Measurements from ENCODE around the gene ARMC5. TPM values are rescaled to one million over a fixed set of nuclear protein-coding genes. Genes with fewer than 3 reads are reported as not detected.
A peak's percentile ranks its signal among the peaks of the same experiment; 100 is the strongest.

Gene ARMC5
- polyA plus RNA-seq, 1 donor from 2014 or later: 27.6 TPM

DNA sequence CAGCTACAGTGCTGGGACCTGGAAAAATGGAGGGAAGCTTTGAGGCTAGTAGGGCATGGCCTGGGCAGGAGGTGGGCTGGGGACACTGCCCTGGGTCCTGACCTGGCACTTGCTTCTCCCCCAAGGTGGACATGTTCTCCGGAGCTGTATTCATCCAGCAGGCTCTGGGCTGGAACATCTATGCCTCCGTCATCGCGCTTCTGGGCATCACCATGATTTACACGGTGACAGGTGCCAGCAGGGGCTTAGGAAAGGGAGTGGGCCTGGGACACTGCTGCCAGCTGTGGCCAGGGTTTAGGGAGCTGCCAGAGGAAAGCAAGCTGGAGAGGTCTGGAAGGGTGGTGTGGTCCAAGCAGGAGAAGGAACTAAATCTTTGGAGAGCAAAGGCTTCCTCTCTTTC, 26.7 kb downstream of the ARMC5 start:
- Histone ChIP-seq H4K20me1 (ENCODE audit: insufficient read depth) (no peaks in the 10 kb centered on the region), H3F3A (ENCODE audit: insufficient read depth, low read length, poor library complexity, severe bottlenecking) (no peaks in the 10 kb centered on the region), H3K27me3 (ENCODE audit: insufficient read depth, low read depth, low read length) (peaks cover 41% of the 10 kb centered on the region)

GRCh38 chr16:31487071-31487719, 27.9 kb downstream of the ARMC5 start:
- Histone ChIP-seq H3K4me3 (ENCODE audit: low read length) (peak overlapping the region; percentile 74), H3K79me2 (replicated peaks; ENCODE audit: insufficient read depth, low read length) (no peaks in the 10 kb centered on the region), H3K27ac (ENCODE audit: low read length) (no peak overlapping the region), H3F3A (ENCODE audit: insufficient read depth, low read length, poor library complexity, severe bottlenecking) (no peaks in the 10 kb centered on the region), H4K20me1 (ENCODE audit: insufficient read depth) (no peaks in the 10 kb centered on the region), H3K27me3 (ENCODE audit: insufficient read depth, low read depth, low read length) (peaks cover 39% of the 10 kb centered on the region), H3K9me2 (ENCODE audit: insufficient read depth, low read length) (no peaks in the 10 kb centered on the region), H3K36me3 (ENCODE audit: insufficient read depth, low read length) (no peaks in the 10 kb centered on the region), H2AFZ (ENCODE audit: low read depth, low read length) (no peak overlapping the region), H3K9me3 (ENCODE audit: low read length) (no peaks in the 10 kb centered on the region), H3K4me2 (ENCODE audit: low read length) (peak overlapping the region; percentile 52), H3K9ac (ENCODE audit: low read length) (peak overlapping the region; percentile 27)
- TF ChIP-seq TAF1 (IDR thresholded peaks at IDR 0.05; ENCODE audit: low read depth) (no peak), RAD21 (conservative IDR thresholded peaks at IDR 0.05) (no peak), EZH2 (IDR thresholded peaks at IDR 0.05; ENCODE audit: borderline replicate concordance, insufficient read depth, low read length, poor library complexity, severe bottlenecking) (peak; percentile 3), SMC3 (conservative IDR thresholded peaks at IDR 0.05; ENCODE audit: poor library complexity) (no peak), EP300 (conservative IDR thresholded peaks at IDR 0.05; ENCODE audit: poor library complexity, severe bottlenecking) (no peak), CTCF (IDR thresholded peaks at IDR 0.05; ENCODE audit: poor library complexity, severe bottlenecking) (no peak)
- TF ChIP-seq, protein P1, sequence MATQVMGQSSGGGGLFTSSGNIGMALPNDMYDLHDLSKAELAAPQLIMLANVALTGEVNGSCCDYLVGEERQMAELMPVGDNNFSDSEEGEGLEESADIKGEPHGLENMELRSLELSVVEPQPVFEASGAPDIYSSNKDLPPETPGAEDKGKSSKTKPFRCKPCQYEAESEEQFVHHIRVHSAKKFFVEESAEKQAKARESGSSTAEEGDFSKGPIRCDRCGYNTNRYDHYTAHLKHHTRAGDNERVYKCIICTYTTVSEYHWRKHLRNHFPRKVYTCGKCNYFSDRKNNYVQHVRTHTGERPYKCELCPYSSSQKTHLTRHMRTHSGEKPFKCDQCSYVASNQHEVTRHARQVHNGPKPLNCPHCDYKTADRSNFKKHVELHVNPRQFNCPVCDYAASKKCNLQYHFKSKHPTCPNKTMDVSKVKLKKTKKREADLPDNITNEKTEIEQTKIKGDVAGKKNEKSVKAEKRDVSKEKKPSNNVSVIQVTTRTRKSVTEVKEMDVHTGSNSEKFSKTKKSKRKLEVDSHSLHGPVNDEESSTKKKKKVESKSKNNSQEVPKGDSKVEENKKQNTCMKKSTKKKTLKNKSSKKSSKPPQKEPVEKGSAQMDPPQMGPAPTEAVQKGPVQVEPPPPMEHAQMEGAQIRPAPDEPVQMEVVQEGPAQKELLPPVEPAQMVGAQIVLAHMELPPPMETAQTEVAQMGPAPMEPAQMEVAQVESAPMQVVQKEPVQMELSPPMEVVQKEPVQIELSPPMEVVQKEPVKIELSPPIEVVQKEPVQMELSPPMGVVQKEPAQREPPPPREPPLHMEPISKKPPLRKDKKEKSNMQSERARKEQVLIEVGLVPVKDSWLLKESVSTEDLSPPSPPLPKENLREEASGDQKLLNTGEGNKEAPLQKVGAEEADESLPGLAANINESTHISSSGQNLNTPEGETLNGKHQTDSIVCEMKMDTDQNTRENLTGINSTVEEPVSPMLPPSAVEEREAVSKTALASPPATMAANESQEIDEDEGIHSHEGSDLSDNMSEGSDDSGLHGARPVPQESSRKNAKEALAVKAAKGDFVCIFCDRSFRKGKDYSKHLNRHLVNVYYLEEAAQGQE (IDR thresholded peaks at IDR 0.05; ENCODE audit: borderline replicate concordance): no peak

More for the DNA sequence above, 26.7 kb downstream of the ARMC5 start:
- H2AFZ ChIP-seq (ENCODE audit: low read depth, low read length): no peak overlapping the region
- H3K9me3 ChIP-seq (ENCODE audit: low read length): no peaks in the 10 kb centered on the region
- TF ChIP-seq RAD21 (conservative IDR thresholded peaks at IDR 0.05): no peak
- no peak for TF ChIP-seq MXI1 (conservative IDR thresholded peaks at IDR 0.05; ENCODE audit: poor library complexity, severe bottlenecking)
- TF ChIP-seq, protein P1 (IDR thresholded peaks at IDR 0.05; ENCODE audit: borderline replicate concordance): no peak
- TF ChIP-seq CTCF (IDR thresholded peaks at IDR 0.05; ENCODE audit: poor library complexity, severe bottlenecking): no peak
- no peak for TF ChIP-seq EZH2 (IDR thresholded peaks at IDR 0.05; ENCODE audit: borderline replicate concordance, insufficient read depth, low read length, poor library complexity, severe bottlenecking)
- no peak for TF ChIP-seq SMC3 (conservative IDR thresholded peaks at IDR 0.05; ENCODE audit: poor library complexity)
- no peak for TF ChIP-seq POLR2AphosphoS5 (IDR thresholded peaks at IDR 0.05)
- no peak for TF ChIP-seq TAF1 (IDR thresholded peaks at IDR 0.05; ENCODE audit: low read depth)
- no peak for TF ChIP-seq EP300 (conservative IDR thresholded peaks at IDR 0.05; ENCODE audit: poor library complexity, severe bottlenecking)
- H3K4me3 ChIP-seq (ENCODE audit: low read length): no peak overlapping the region
- H3K27ac ChIP-seq (ENCODE audit: low read length): no peak overlapping the region
- no peaks in the 10 kb centered on the region for H3K36me3 ChIP-seq (ENCODE audit: insufficient read depth, low read length)
- H3K9ac ChIP-seq (ENCODE audit: low read length): no peak overlapping the region
- H3K9me2 ChIP-seq (ENCODE audit: insufficient read depth, low read length): no peaks in the 10 kb centered on the region
- H3K79me2 ChIP-seq (replicated peaks; ENCODE audit: insufficient read depth, low read length): no peaks in the 10 kb centered on the region
- no peak overlapping the region for H3K4me2 ChIP-seq (ENCODE audit: low read length)

Measured in neural cell (in vitro differentiated cells).